Parathyroid adenoma (tissue), 2 donors: ENCODE data around the gene MUC21.

Source experiments
- H2AFZ ChIP-seq: fragments of 300-600 bp; sonication (generic); one replicate; pipeline ENCODE4 v1.7.0; 2017; ENCODE audit warnings: antibody characterized with exemption, mild to moderate bottlenecking
- H3K27ac ChIP-seq: fragments of 300-600 bp; sonication (generic); one replicate; pipeline ENCODE4 v1.7.0; 2017
- H3K27me3 ChIP-seq: fragments of 300-600 bp; sonication (generic); one replicate; pipeline ENCODE4 v1.7.0; 2017; ENCODE audit warnings: low read length; ENCODE audit not compliant: control insufficient read depth, insufficient read depth
- H3K36me3 ChIP-seq: fragments of 300-600 bp; sonication (generic); one replicate; pipeline ENCODE4 v1.7.0; 2017; ENCODE audit warnings: low read length; ENCODE audit not compliant: control insufficient read depth, insufficient read depth
- H3K4me1 ChIP-seq: fragments of 300-600 bp; sonication (generic); one replicate; pipeline ENCODE4 v1.7.0; 2017; ENCODE audit warnings: control low read depth
- H3K4me2 ChIP-seq: fragments of 300-600 bp; sonication (generic); one replicate; pipeline ENCODE4 v1.7.0; 2017; ENCODE audit warnings: low read length
- H3K4me3 ChIP-seq: fragments of 300-600 bp; sonication (generic); one replicate; pipeline ENCODE4 v1.7.0; 2017; ENCODE audit warnings: low read depth, low read length
- H3K79me2 ChIP-seq: fragments of 300-600 bp; sonication (generic); one replicate; pipeline ENCODE4 v1.7.0; 2017; ENCODE audit warnings: control low read depth
- H3K9ac ChIP-seq: fragments of 300-600 bp; sonication (generic); one replicate; pipeline ENCODE4 v1.7.0; 2017; ENCODE audit warnings: mild to moderate bottlenecking
- H3K9me3 ChIP-seq: fragments of 300-600 bp; sonication (generic); one replicate; pipeline ENCODE4 v1.7.0; 2017; ENCODE audit warnings: low read length; ENCODE audit not compliant: control insufficient read depth
- TF ChIP-seq, protein P1 (sequence below): fragments of 300-600 bp; sonication (generic); IDR thresholded peaks from one replicate; pipeline ENCODE4 v1.7.0; 2017; ENCODE audit warnings: antibody characterized with exemption, mild to moderate bottlenecking
- donor health status: primary hyperparathyroidism.

MUC21 gene

DNA sequence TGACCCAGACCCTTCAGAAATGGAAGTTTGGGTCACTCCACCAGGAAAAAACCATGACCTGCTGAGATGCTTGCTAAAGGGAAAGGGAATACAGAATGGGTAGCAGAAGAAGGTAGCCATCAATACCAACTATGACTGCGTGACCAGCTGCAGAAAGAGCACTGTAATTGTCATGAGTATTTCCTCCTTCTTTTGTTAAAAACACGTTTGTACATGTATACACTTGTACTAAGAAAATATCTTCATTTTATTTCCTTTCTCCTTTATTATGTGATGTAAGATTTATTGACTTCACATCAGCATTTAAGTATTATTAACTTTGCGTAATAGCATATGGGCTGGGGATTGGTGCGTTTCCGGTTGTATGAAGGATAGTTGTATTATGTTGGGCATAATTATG, 12.6 kb upstream of the MUC21 start:
- TF ChIP-seq, protein P1, sequence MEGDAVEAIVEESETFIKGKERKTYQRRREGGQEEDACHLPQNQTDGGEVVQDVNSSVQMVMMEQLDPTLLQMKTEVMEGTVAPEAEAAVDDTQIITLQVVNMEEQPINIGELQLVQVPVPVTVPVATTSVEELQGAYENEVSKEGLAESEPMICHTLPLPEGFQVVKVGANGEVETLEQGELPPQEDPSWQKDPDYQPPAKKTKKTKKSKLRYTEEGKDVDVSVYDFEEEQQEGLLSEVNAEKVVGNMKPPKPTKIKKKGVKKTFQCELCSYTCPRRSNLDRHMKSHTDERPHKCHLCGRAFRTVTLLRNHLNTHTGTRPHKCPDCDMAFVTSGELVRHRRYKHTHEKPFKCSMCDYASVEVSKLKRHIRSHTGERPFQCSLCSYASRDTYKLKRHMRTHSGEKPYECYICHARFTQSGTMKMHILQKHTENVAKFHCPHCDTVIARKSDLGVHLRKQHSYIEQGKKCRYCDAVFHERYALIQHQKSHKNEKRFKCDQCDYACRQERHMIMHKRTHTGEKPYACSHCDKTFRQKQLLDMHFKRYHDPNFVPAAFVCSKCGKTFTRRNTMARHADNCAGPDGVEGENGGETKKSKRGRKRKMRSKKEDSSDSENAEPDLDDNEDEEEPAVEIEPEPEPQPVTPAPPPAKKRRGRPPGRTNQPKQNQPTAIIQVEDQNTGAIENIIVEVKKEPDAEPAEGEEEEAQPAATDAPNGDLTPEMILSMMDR: no peak
- Histone ChIP-seq H3K79me2 (no peaks in the 10 kb centered on the region), H3K4me3 (no peak overlapping the region), H3K9ac (no peak overlapping the region), H3K27ac (no peak overlapping the region), H2AFZ (no peak overlapping the region), H3K27me3 (no peaks in the 10 kb centered on the region), H3K4me2 (no peak overlapping the region), H3K4me1 (no peaks in the 10 kb centered on the region), H3K9me3 (no peaks in the 10 kb centered on the region), H3K36me3 (no peaks in the 10 kb centered on the region)

DNA sequence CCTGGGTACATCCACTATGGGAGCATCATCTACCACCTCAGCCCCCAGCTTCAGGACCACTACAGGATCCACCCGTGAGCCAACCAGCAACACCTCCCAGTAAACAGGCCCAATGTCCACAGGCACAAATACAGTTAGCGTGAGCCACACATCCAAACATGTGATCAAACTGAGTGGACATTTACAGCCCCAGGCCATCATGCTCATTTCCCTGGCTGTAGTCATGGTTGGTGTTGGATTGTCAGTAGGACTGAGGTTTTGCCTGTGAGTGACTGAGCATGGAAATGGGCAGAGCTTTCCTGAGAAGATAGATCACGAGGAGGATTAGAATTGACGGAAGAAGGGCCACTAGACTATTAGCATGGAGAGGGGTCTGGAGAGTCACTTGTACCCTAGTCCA, 10.7 kb upstream of the MUC21 start:
- TF ChIP-seq, protein P1: no peak

DNA sequence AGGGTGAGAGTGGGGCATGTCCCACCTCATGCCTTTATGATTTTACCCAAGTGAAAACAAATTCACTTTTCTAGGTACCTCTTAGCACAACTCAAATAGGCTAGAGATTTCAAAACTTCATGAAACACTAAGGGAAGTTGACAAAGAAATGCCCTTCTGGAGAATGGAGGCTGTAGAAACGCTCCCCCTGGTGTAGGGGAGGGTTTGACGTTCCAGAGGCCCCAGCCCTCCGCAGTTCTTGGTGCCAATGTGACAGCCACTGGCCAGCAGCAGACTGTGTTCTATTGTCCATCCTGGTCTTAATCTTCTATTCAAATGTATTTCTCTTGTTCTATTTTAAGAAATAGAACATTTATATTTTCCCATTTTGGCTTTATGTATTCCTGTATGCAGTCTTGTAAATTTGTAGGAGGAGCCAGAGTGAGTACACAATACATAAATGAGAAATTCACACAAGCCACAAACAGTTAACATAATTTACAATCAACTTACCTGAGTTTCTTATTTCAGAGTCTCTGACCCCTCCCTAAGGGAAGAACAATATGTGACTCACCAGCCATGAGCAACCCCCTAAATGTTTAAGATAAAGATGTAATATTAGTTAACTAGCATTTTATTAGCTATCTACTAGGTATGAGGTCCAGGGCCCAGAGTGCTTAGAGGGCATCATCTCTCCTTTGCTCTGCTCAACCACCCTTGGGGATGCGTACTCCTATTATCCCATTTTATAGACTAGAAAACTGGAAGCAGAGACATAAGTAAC, 8.8 kb upstream of the MUC21 start:
- no peak overlapping the region for H2AFZ ChIP-seq
- no peaks in the 10 kb centered on the region for H3K27me3 ChIP-seq
- H3K4me1 ChIP-seq: no peaks in the 10 kb centered on the region
- TF ChIP-seq, protein P1: no peak
- no peak overlapping the region for H3K9ac ChIP-seq
- H3K27ac ChIP-seq: no peak overlapping the region
- H3K4me3 ChIP-seq: no peak overlapping the region
- no peaks in the 10 kb centered on the region for H3K9me3 ChIP-seq
- no peak overlapping the region for H3K4me2 ChIP-seq
- no peaks in the 10 kb centered on the region for H3K36me3 ChIP-seq
- no peaks in the 10 kb centered on the region for H3K79me2 ChIP-seq

More for the DNA sequence above, 10.7 kb upstream of the MUC21 start:
- H3K36me3 ChIP-seq: no peaks in the 10 kb centered on the region
- no peak overlapping the region for H3K27ac ChIP-seq
- no peak overlapping the region for H3K4me3 ChIP-seq
- no peaks in the 10 kb centered on the region for H3K4me1 ChIP-seq
- no peak overlapping the region for H2AFZ ChIP-seq
- no peak overlapping the region for H3K9ac ChIP-seq
- H3K27me3 ChIP-seq: no peaks in the 10 kb centered on the region
- H3K79me2 ChIP-seq: no peaks in the 10 kb centered on the region
- no peaks in the 10 kb centered on the region for H3K9me3 ChIP-seq
- no peak overlapping the region for H3K4me2 ChIP-seq

DNA sequence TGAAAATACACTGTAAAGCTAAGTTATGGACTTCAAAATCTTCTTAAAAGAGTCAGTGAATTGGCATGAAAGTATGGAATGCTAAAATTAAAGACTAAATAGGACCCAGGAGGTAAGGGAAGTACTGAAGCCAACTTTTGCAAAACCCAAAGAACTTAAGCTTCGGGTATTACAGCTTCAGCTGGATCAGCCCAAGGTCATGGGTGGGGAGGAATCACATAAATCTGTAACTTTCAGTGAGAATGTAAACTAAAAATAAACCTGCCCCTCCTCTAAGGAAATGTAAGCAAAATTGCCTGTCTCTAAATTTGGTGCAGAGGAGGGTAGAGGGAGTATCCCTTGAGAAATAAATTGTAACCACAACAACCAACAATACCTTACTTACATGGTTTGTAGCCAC, 4.4 kb upstream of the MUC21 start:
- Histone ChIP-seq H3K4me3 (no peak overlapping the region), H2AFZ (peak overlapping the region; percentile 40), H3K36me3 (no peaks in the 10 kb centered on the region), H3K27ac (no peak overlapping the region), H3K9me3 (no peaks in the 10 kb centered on the region), H3K27me3 (no peaks in the 10 kb centered on the region), H3K4me2 (no peak overlapping the region), H3K79me2 (no peaks in the 10 kb centered on the region), H3K9ac (no peak overlapping the region), H3K4me1 (peaks cover 7% of the 10 kb centered on the region)
- TF ChIP-seq, protein P1: no peak

DNA sequence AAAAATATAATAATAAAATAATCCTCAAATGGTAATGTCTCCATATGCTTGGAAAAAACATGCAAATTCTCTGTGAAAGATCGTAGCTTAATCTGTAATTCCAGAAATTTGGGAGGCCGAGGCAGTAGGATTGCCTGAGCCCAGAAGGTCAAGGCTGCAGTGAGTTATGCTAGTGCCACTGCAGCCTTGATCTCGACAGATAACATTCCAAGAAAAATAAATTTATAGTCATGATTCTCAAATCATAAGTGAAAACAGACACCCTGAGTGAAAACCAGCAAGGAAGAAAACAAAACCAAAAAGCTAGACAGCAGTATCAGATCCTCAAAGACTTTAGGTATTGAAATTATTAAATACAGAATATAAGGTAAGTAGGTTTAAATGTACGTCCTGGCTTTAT, 3.8 kb upstream of the MUC21 start:
- H3K4me2 ChIP-seq: no peak overlapping the region
- no peak overlapping the region for H3K4me3 ChIP-seq
- no peaks in the 10 kb centered on the region for H3K36me3 ChIP-seq
- H3K27me3 ChIP-seq: no peaks in the 10 kb centered on the region
- TF ChIP-seq, protein P1: no peak
- no peak overlapping the region for H2AFZ ChIP-seq
- H3K79me2 ChIP-seq: no peaks in the 10 kb centered on the region
- H3K9ac ChIP-seq: no peak overlapping the region
- no peak overlapping the region for H3K27ac ChIP-seq
- H3K9me3 ChIP-seq: no peaks in the 10 kb centered on the region
- peaks cover 7% of the 10 kb centered on the region for H3K4me1 ChIP-seq
